Peyer's patch (tissue), 4 donors: Measurements from ENCODE around the gene GSTT2.
"Not testable (repeated sequence)": the region's sequence is repeated elsewhere in the genome, so short reads cannot be mapped to it uniquely, and the experiment has no call there.

ENCODE experiments used
- POLR2A ChIP-seq, 2 donors: fragments of 450-650 bp; IDR thresholded peaks; one replicate each; pipeline ENCODE4 v1.5.1; 2017; ENCODE audit warnings: antibody characterized with exemption in 2 of 2, mild to moderate bottlenecking in 2 of 2, moderate library complexity in 2 of 2
- TF ChIP-seq, protein P1 (sequence below), 6 experiments: fragments of 450-650 bp in 4 of 6; fragments of 200-600 bp in 2 of 6; sonication (generic) in 1 of 6; IDR thresholded peaks; one replicate each; pipeline ENCODE4 v1.5.1; 2017 to 2019; ENCODE audit warnings: antibody characterized with exemption in 6 of 6, mild to moderate bottlenecking in 3 of 6, moderate library complexity in 1 of 6

DNA sequence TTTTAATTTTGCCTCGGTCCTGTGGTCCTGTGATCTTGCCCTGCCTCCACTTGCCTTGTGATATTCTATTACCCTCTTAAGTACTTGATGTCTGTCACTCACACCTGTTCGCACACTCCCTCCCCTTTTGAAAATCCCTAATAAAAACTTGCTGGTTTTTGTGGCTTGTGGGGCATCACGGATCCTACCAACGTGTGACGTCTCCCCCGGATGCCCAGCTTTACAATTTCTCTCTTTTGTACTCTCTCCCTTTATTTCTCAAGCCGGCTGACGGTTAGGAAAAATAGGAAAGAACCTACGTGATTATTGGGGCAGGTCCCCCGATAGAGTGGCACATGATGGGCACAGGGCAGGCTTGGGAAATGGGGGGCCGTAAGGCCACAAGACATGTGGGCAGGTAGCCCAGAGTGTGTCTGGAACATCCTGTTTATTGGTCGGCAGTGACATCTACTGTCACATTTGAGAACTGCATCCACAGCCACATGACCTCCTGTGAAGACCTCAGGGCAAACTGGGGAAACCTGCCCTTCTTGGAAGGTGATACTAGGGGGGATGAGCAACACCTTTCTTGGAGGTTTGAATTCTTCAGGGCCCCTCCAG, 23.5 kb upstream of the GSTT2 start:
- TF ChIP-seq, protein P1, sequence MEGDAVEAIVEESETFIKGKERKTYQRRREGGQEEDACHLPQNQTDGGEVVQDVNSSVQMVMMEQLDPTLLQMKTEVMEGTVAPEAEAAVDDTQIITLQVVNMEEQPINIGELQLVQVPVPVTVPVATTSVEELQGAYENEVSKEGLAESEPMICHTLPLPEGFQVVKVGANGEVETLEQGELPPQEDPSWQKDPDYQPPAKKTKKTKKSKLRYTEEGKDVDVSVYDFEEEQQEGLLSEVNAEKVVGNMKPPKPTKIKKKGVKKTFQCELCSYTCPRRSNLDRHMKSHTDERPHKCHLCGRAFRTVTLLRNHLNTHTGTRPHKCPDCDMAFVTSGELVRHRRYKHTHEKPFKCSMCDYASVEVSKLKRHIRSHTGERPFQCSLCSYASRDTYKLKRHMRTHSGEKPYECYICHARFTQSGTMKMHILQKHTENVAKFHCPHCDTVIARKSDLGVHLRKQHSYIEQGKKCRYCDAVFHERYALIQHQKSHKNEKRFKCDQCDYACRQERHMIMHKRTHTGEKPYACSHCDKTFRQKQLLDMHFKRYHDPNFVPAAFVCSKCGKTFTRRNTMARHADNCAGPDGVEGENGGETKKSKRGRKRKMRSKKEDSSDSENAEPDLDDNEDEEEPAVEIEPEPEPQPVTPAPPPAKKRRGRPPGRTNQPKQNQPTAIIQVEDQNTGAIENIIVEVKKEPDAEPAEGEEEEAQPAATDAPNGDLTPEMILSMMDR (IDR thresholded peaks at IDR 0.05) = peak; percentile 72 to 94 (median 90)
- not testable (repeated sequence) for TF ChIP-seq POLR2A (IDR thresholded peaks at IDR 0.05)
